ENCODE results near the gene LOXL1. TPM values are rescaled to one million over a fixed set of nuclear protein-coding genes. Genes with fewer than 3 reads are reported as not detected.

LOXL1 gene
- total and polyA plus RNA-seq, 10 of the 15 experiments (the other 5 are each of a cell fraction or from before 2014, with no cell fraction given): 0.07 to 0.15 TPM; not detected in 8

- TF ChIP-seq CBX5 (IDR thresholded peaks at IDR 0.05; ENCODE audit: low read depth) (no peak), IKZF1 (conservative IDR thresholded peaks at IDR 0.05) (peak; percentile 25; the same call in 1 of the 2 replicates), MTA3 (IDR thresholded peaks at IDR 0.05; ENCODE audit: borderline replicate concordance, low read length) (no peak), SRF (IDR thresholded peaks at IDR 0.05; ENCODE audit: low read depth in 2 of 2, low read length in 2 of 2) (no peak), CHD1 (IDR thresholded peaks at IDR 0.05; ENCODE audit: low read depth, low read length) (no peak), ZBTB33 (IDR thresholded peaks at IDR 0.05) (no peak), REST (IDR thresholded peaks at IDR 0.05; ENCODE audit: low read depth, low read length) (no peak), GABPA (IDR thresholded peaks at IDR 0.05; ENCODE audit: low read depth) (0 out of 2 replicates have a peak, but pooled peaks have one; percentile 45), MYB (IDR thresholded peaks at IDR 0.05; ENCODE audit: borderline replicate concordance, low read depth, low read length) (0 out of 2 replicates have a peak, but pooled peaks have one; percentile 21), FOS (IDR thresholded peaks at IDR 0.05; ENCODE audit: borderline replicate concordance, extremely low read depth, insufficient read length) (no peak), RAD21 (IDR thresholded peaks at IDR 0.05; ENCODE audit: insufficient read depth, low read depth, low read length) (no peak), HDGF (IDR thresholded peaks at IDR 0.05) (peak; percentile 72; the same call in 1 of the 2 replicates), RELB (IDR thresholded peaks at IDR 0.05; ENCODE audit: low read depth) (peak; percentile 23; the same call in 1 of the 2 replicates), SP1 (IDR thresholded peaks at IDR 0.05; ENCODE audit: low read depth, low read length) (peak; percentile 45), PAX5 (IDR thresholded peaks at IDR 0.05; ENCODE audit: borderline replicate concordance, low read depth, low read length) (no peak), NRF1 (conservative IDR thresholded peaks at IDR 0.05; ENCODE audit: low read depth, low read length) (no peak), SMC3 (IDR thresholded peaks at IDR 0.05; ENCODE audit: borderline replicate concordance, low read length) (no peak), HCFC1 (IDR thresholded peaks at IDR 0.05; ENCODE audit: low read length) (peak; percentile 27; the same call in 1 of the 2 replicates), KLF5 (IDR thresholded peaks at IDR 0.05; ENCODE audit: partially characterized antibody) (no peak), ZNF24 (IDR thresholded peaks at IDR 0.05) (no peak), CEBPB (IDR thresholded peaks at IDR 0.05; ENCODE audit: borderline replicate concordance in 1 of 2, low read depth in 2 of 2, low read length in 2 of 2) (no peak), BRCA1 (IDR thresholded peaks at IDR 0.05; ENCODE audit: low read depth, low read length) (no peak), SREBF1 (IDR thresholded peaks at IDR 0.05; ENCODE audit: low read length) (no peak), NBN (IDR thresholded peaks at IDR 0.05) (no peak; the same call in 1 of the 2 replicates), RB1 (IDR thresholded peaks at IDR 0.05; ENCODE audit: borderline replicate concordance) (no peak), TBL1XR1 (IDR thresholded peaks at IDR 0.05; ENCODE audit: low read depth, low read length) (no peak), JUNB (IDR thresholded peaks at IDR 0.05) (no peak), TARDBP (IDR thresholded peaks at IDR 0.05; ENCODE audit: borderline replicate concordance) (no peak)
Measured at GRCh38 chr15:73994413-73994883, 68.2 kb downstream of the LOXL1 start, which contains the start of gene PML (continued).
